H1 (cell line): Measurements from ENCODE around the gene GBP2. TPM values are rescaled to one million over a fixed set of nuclear protein-coding genes. Genes with fewer than 3 reads are reported as not detected.
"Not testable (repeated sequence)": the region's sequence is repeated elsewhere in the genome, so short reads cannot be mapped to it uniquely, and the experiment has no call there.

Source experiments
- CTCF ChIA-PET: fragments of 300-600 bp; sonication (Branson Sonifier 250); formaldehyde crosslinking; loops from one replicate; lab custom pipeline; 2021; ENCODE audit not compliant: partially characterized antibody; lab: Charles Lee
- POLR2A ChIA-PET: fragments of 300-600 bp; sonication (Branson Sonifier 250); formaldehyde crosslinking; loops from one replicate; lab custom pipeline; 2021; ENCODE audit warnings: inconsistent platforms; ENCODE audit not compliant: partially characterized antibody; lab: Charles Lee
- DNase-seq, 2 experiments: peaks; one replicate each; pipeline versions ENCODE4 v3.0.0 to v3.0.0-alpha.2; 2010 to 2022; ENCODE audit warnings: low spot score in 2 of 2, low read depth in 1 of 2, mixed read lengths in 1 of 2
- FAIRE-seq: peaks from 2 replicates; lab custom pipeline; 2011; peaks lifted over from hg19 to GRCh38; lab: Jason Lieb, UNC
- H2AFZ ChIP-seq: 2 replicates; pipeline ENCODE4 v1.8.1; 2012; ENCODE audit warnings: low read length, inconsistent platforms
- H2AK5ac ChIP-seq: 2 replicates; pipeline ENCODE4 v1.6.1; 2013; ENCODE audit warnings: low read depth, low read length
- H2BK120ac ChIP-seq: replicated peaks from 2 replicates; pipeline ENCODE3; 2013; ENCODE audit warnings: low read depth, low read length, inconsistent platforms
- H2BK12ac ChIP-seq: 2 replicates; pipeline ENCODE4 v1.6.1; 2013; ENCODE audit warnings: low read depth, low read length
- H2BK15ac ChIP-seq: 2 replicates; pipeline ENCODE4 v1.6.1; 2013; ENCODE audit warnings: low read length
- H2BK20ac ChIP-seq: 2 replicates; pipeline ENCODE4 v1.6.1; 2013; ENCODE audit warnings: low read length
- H2BK5ac ChIP-seq: 2 replicates; pipeline ENCODE4 v1.6.1; 2013; ENCODE audit warnings: low read depth, low read length
- H3K14ac ChIP-seq: 2 replicates; pipeline ENCODE4 v1.6.1; 2013; ENCODE audit warnings: inconsistent platforms; ENCODE audit not compliant: insufficient read length
- H3K18ac ChIP-seq: 2 replicates; pipeline ENCODE4 v1.6.1; 2013; ENCODE audit warnings: low read length; ENCODE audit errors: extremely low read depth
- H3K23ac ChIP-seq: 2 replicates; pipeline ENCODE4 v1.6.1; 2013; ENCODE audit warnings: inconsistent platforms; ENCODE audit not compliant: insufficient read length
- H3K23me2 ChIP-seq: 2 replicates; pipeline ENCODE4 v1.6.1; 2013; ENCODE audit warnings: low read depth, low read length
- H3K27ac ChIP-seq: 2 replicates; pipeline ENCODE4 v1.6.1; 2011; ENCODE audit warnings: low read depth, low read length, inconsistent platforms
- H3K27me3 ChIP-seq, 4 experiments: replicated peaks in 1 of 4; 1 replicate in 1 of 4; 2 replicates in 3 of 4; pipeline versions ENCODE4 v1.6.1 to v1.8.1; 2011 to 2013; ENCODE audit warnings: low read length in 3 of 4, mild to moderate bottlenecking in 3 of 4, inconsistent platforms in 2 of 4, mixed read lengths in 2 of 4, moderate library complexity in 1 of 4; ENCODE audit not compliant: control insufficient read depth in 3 of 4, insufficient read depth in 3 of 4; ENCODE audit errors: extremely low read depth in 1 of 4
- H3K36me3 ChIP-seq, 4 experiments: 2 replicates each; pipeline versions ENCODE4 v1.6.1 to v1.8.1; 2011 to 2013; ENCODE audit warnings: mild to moderate bottlenecking in 4 of 4, low read length in 3 of 4, moderate library complexity in 2 of 4, control low read depth in 1 of 4, inconsistent platforms in 1 of 4; ENCODE audit not compliant: insufficient read depth in 4 of 4, control insufficient read depth in 2 of 4
- H3K4ac ChIP-seq: replicated peaks from 2 replicates; pipeline ENCODE3; 2013; ENCODE audit warnings: low read length, low read depth, mixed read lengths, inconsistent platforms; ENCODE audit not compliant: insufficient read length
- H3K4me1 ChIP-seq, 4 experiments: replicated peaks in 1 of 4; 1 replicate in 1 of 4; 2 replicates in 3 of 4; pipeline versions ENCODE4 v1.6.1 to v1.8.1; 2011 to 2013; ENCODE audit warnings: low read length in 3 of 4, inconsistent platforms in 2 of 4, mixed read lengths in 1 of 4; ENCODE audit not compliant: insufficient read depth in 4 of 4, control insufficient read depth in 3 of 4
- H3K4me2 ChIP-seq, 2 experiments: 2 replicates each; pipeline versions ENCODE4 v1.6.1 to v1.8.1; 2011 to 2013; ENCODE audit warnings: low read depth in 2 of 2, low read length in 2 of 2, control low read depth in 1 of 2, inconsistent platforms in 1 of 2, mild to moderate bottlenecking in 1 of 2; ENCODE audit not compliant: insufficient read depth in 1 of 2
- H3K4me3 ChIP-seq, 4 experiments: fragments of 200-600, 300-600 bp in 1 of 4; sonication (generic), shearing (Covaris generic), sonication (Bioruptor Twin) in 1 of 4; 2 replicates each; pipeline versions ENCODE4 v1.5.1 to v1.8.1; 2011 to 2016; ENCODE audit warnings: low read length in 4 of 4, low read depth in 3 of 4, control low read depth in 2 of 4, inconsistent platforms in 2 of 4, mild to moderate bottlenecking in 2 of 4, mixed read lengths in 1 of 4, moderate library complexity in 1 of 4; ENCODE audit not compliant: insufficient read depth in 2 of 4; ENCODE audit errors: extremely low read depth in 1 of 4
- H3K56ac ChIP-seq: replicated peaks from 2 replicates; pipeline ENCODE3; 2013; ENCODE audit warnings: low read depth, mild to moderate bottlenecking, mixed read lengths, low read length, inconsistent platforms; ENCODE audit not compliant: insufficient read length
- H3K79me1 ChIP-seq: 2 replicates; pipeline ENCODE4 v1.6.1; 2013; ENCODE audit warnings: low read depth, low read length, control low read depth
- H3K79me2 ChIP-seq, 2 experiments: 2 replicates each; pipeline versions ENCODE4 v1.6.1 to v1.8.1; 2012 to 2013; ENCODE audit warnings: low read length in 2 of 2, mild to moderate bottlenecking in 2 of 2, inconsistent platforms in 1 of 2; ENCODE audit not compliant: insufficient read depth in 2 of 2, control insufficient read depth in 1 of 2
- H3K9ac ChIP-seq, 4 experiments: replicated peaks in 1 of 4; 1 replicate in 1 of 4; 2 replicates in 3 of 4; pipeline versions ENCODE4 v1.6.1 to v1.8.1; 2011 to 2013; ENCODE audit warnings: low read depth in 3 of 4, low read length in 3 of 4, control low read depth in 2 of 4, mild to moderate bottlenecking in 2 of 4, moderate library complexity in 2 of 4, inconsistent platforms in 1 of 4; ENCODE audit errors: extremely low read depth in 1 of 4
- H3K9me3 ChIP-seq, 2 experiments: 2 replicates each; pipeline versions ENCODE4 v1.6.1 to v1.8.1; 2012 to 2013; ENCODE audit warnings: mild to moderate bottlenecking in 2 of 2, moderate library complexity in 2 of 2, control low read depth in 1 of 2, inconsistent platforms in 1 of 2, low read depth in 1 of 2, low read length in 1 of 2, mixed read lengths in 1 of 2; ENCODE audit not compliant: insufficient read depth in 2 of 2
- H4K20me1 ChIP-seq, 2 experiments: replicated peaks in 1 of 2; 2 replicates each; pipeline versions ENCODE3 to v1.8.1; 2011 to 2013; ENCODE audit warnings: inconsistent platforms in 2 of 2, low read length in 2 of 2, mild to moderate bottlenecking in 1 of 2; ENCODE audit not compliant: insufficient read depth in 2 of 2, control insufficient read depth in 1 of 2
- H4K5ac ChIP-seq: 2 replicates; pipeline ENCODE4 v1.6.1; 2013; ENCODE audit warnings: low read length, low read depth, mixed read lengths, inconsistent platforms; ENCODE audit not compliant: insufficient read length
- H4K8ac ChIP-seq: 2 replicates; pipeline ENCODE4 v1.8.0; 2013; ENCODE audit warnings: mild to moderate bottlenecking, moderate library complexity, low read length, inconsistent platforms; ENCODE audit not compliant: insufficient read depth; ENCODE audit errors: extremely low read depth
- H4K91ac ChIP-seq: replicated peaks from 2 replicates; pipeline ENCODE3; 2013; ENCODE audit warnings: low read length, mixed read lengths, inconsistent platforms; ENCODE audit not compliant: insufficient read length
- WGBS, 2 experiments: shearing (Covaris generic) in 1 of 2; methylation state at CpG; one replicate each; pipeline versions ENCODE4 v1.1.6 to v1.1.7; 2013 to 2015; ENCODE audit warnings: low lambda C conversion rate in 2 of 2, mixed read lengths in 2 of 2, inconsistent platforms in 1 of 2, low coverage in 1 of 2, missing lambda C conversion rate in 1 of 2; ENCODE audit not compliant: insufficient replicate concordance in 2 of 2, insufficient coverage in 1 of 2, insufficient read length in 1 of 2; ENCODE audit errors: extremely low coverage in 1 of 2, missing lambda C conversion rate in 1 of 2; 5-methylcytosine and 5-hydroxymethylcytosine counted together
- polyA plus RNA-seq, 7 experiments: library from polyadenylated mRNA; depleted of rRNA in 3 of 7; stranded (reverse) in 5 of 7; unstranded in 2 of 7; fragments of >200 nt in 5 of 7; fragments of 200-250 nt in 2 of 7; gene quantifications; 1 replicate in 5 of 7; 2 replicates in 1 of 7; 4 replicates in 1 of 7; pipeline versions ENCODE4 v1.2.1 to v1.2.3, GENCODE V29; 2011 to 2013; ENCODE audit warnings: missing spikeins in 2 of 7, mixed read lengths in 2 of 7
- total RNA-seq: library from RNA; stranded (reverse); fragmentation: NEBNext Ultra II Directional; extraction: Animal tissue kit (Norgen Biotek cat#: 25700); gene quantifications from 2 replicates; pipeline ENCODE4 v1.2.1, GENCODE V29; 2021

Gene GBP2
- total and polyA plus RNA-seq, 2 of the 8 experiments (the other 6 are each of a cell fraction or from before 2014, with no cell fraction given), result not detected

DNA sequence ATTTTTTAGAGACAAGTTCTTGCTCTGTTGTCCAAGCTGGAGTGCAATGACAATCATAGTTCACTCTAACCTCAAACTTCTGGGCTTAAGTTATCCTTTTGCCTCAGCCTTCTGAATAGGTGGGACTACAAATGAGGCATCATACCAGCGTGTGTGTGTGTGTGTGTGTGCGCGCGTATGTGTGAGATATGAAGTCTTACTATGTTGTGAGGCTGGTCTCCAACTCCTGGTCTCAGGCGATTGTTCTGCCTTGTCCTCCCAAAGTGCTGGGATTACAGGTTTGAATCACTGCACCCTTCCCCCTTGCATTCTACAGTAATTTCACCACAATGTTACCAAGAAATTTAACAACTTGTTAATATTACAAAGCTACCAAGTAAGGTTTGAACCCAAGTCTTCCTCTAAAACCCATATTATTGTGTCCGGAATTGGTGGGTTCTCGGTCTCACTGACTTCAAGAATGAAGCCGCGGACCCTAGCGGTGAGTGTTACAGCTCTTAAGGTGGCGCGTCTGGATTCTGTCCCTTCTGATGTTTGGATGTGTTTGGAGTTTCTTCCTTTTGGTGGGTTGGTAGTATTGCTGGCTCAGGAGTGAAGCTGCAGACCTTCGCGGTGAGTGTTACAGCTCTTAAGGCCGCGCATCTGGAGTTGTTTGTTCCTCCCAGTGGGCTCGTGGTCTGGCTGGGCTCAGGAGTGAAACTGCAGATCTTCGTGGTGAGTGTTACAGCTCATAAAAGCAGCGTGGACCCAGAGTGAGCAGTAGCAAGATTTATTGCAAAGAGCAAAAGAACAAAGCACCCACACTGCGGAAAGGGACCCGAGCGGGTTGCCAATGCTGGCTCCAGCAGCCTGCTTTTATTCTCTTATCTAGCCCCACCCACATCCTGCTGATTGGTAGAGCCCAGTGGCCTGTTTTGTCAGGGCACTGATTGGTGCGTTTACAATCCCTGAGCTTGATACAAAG, 970 bp upstream of the GBP2 start:
- not testable (repeated sequence) for H3K4me3 ChIP-seq, H3K56ac ChIP-seq, H3K4me1 ChIP-seq, H4K8ac ChIP-seq, H4K91ac ChIP-seq, H3K4me2 ChIP-seq, H4K20me1 ChIP-seq, FAIRE-seq, H3K79me2 ChIP-seq, H2BK20ac ChIP-seq, H3K36me3 ChIP-seq, H2BK120ac ChIP-seq, H4K5ac ChIP-seq, H2AFZ ChIP-seq, H3K23me2 ChIP-seq, H2AK5ac ChIP-seq, H3K27ac ChIP-seq, H3K9ac ChIP-seq, H2BK15ac ChIP-seq, H2BK5ac ChIP-seq, H3K18ac ChIP-seq, H3K4ac ChIP-seq, H3K9me3 ChIP-seq, H3K23ac ChIP-seq, H3K79me1 ChIP-seq, H2BK12ac ChIP-seq, DNase-seq, H3K27me3 ChIP-seq, H3K14ac ChIP-seq
- ChIA-PET CTCF (interaction anchor here (0.6 to 1.2 kb wide), 4 partner anchors 10 to 1745 kb away, joined by 3 to 4 read pairs (median 3); no protein-coding TSS in a partner anchor), POLR2A (interaction anchor here (0.6 kb wide), 1 partner anchor 716 kb away, joined by 3 read pairs; no protein-coding TSS in a partner anchor)
- WGBS, 2 experiments, result 84% methylated on average over 23 of the region's 23 CpGs; no CpG with 5 or more reads in 1 of the 2 experiments
